ENCODE data around the gene MAT1A.
"Not testable (repeated sequence)": the region's sequence is repeated elsewhere in the genome, so short reads cannot be mapped to it uniquely, and the experiment has no call there.

MAT1A gene

GRCh38 chr10:80289451-80290287 is at the start of gene MAT1A:
Gene MAT1A (minus strand): TSS chr10:80289658. CDS start chr10:80289423, 235 bp downstream.
- no peak for DNase-seq

GRCh38 chr10:80333983-80334382 is 44.5 kb upstream of the MAT1A start:
- no peak for DNase-seq

- DNase-seq, result no peak
Measured at GRCh38 chr10:80324891-80325364, 35.5 kb upstream of the MAT1A start.

- no peak for DNase-seq
Measured at GRCh38 chr10:80324086-80324485, 34.6 kb upstream of the MAT1A start.

GRCh38 chr10:80323311-80323710 is 33.9 kb upstream of the MAT1A start:
- no peak for DNase-seq

- DNase-seq, result no peak
Measured at GRCh38 chr10:80322711-80323110, 33.3 kb upstream of the MAT1A start.

GRCh38 chr10:80322158-80322557 is 32.7 kb upstream of the MAT1A start:
- DNase-seq, result no peak

GRCh38 chr10:80321183-80321582 is 31.7 kb upstream of the MAT1A start:
- no peak for DNase-seq

GRCh38 chr10:80320377-80320776 is 30.9 kb upstream of the MAT1A start:
- no peak for DNase-seq

- DNase-seq, result no peak
Measured at GRCh38 chr10:80319725-80320290, 30.4 kb upstream of the MAT1A start.

- no peak for DNase-seq
Measured at GRCh38 chr10:80319318-80319717, 29.9 kb upstream of the MAT1A start.

GRCh38 chr10:80318742-80319141 is 29.3 kb upstream of the MAT1A start:
- DNase-seq, result no peak

GRCh38 chr10:80315391-80315790 is 25.9 kb upstream of the MAT1A start:
- no peak for DNase-seq

- DNase-seq, result no peak
Measured at GRCh38 chr10:80313523-80313922, 24.1 kb upstream of the MAT1A start.

GRCh38 chr10:80305989-80306388 is 16.5 kb upstream of the MAT1A start:
- DNase-seq, result not testable (repeated sequence)

GRCh38 chr10:80296942-80297341 is 7.5 kb upstream of the MAT1A start:
- DNase-seq, result no peak

- no peak for DNase-seq
Measured at GRCh38 chr10:80292607-80293239, 3.3 kb upstream of the MAT1A start.

GRCh38 chr10:80290474-80291220 is 1.2 kb upstream of the MAT1A start:
- DNase-seq, result no peak

- DNase-seq, result no peak
Measured at GRCh38 chr10:80288849-80289248, 609 bp downstream of the MAT1A start.

GRCh38 chr10:80284522-80284921 is 4.9 kb downstream of the MAT1A start:
- DNase-seq, result no peak

- DNase-seq, result no peak
Measured at GRCh38 chr10:80283536-80284199, 5.8 kb downstream of the MAT1A start.

- DNase-seq, result no peak
Measured at GRCh38 chr10:80283119-80283518, 6.3 kb downstream of the MAT1A start.

All from NCI-H345 (cell line).